ENCODE measurements around the gene CDH4.

Gene CDH4

GRCh38 chr20:61730631-61731362 lies 478.7 kb downstream of the CDH4 start:
- H3K4me1 Mint-ChIP-seq (ENCODE audit: low read depth): no peaks in the 10 kb centered on the region
- no peaks in the 10 kb centered on the region for H3K9me3 Mint-ChIP-seq
- no peaks in the 10 kb centered on the region for H3K36me3 Mint-ChIP-seq (ENCODE audit: low read depth)
- H3K27me3 Mint-ChIP-seq (ENCODE audit: low read depth): peaks cover 3% of the 10 kb centered on the region
- no peak overlapping the region for H3K27ac Mint-ChIP-seq
- H3K4me3 Mint-ChIP-seq: no peak overlapping the region

- H3K27me3 Mint-ChIP-seq (ENCODE audit: low read depth): peaks cover 3% of the 10 kb centered on the region
- no peaks in the 10 kb centered on the region for H3K4me1 Mint-ChIP-seq (ENCODE audit: low read depth)
- H3K9me3 Mint-ChIP-seq: no peaks in the 10 kb centered on the region
- no peaks in the 10 kb centered on the region for H3K36me3 Mint-ChIP-seq (ENCODE audit: low read depth)
- H3K27ac Mint-ChIP-seq: no peak overlapping the region
- no peak overlapping the region for H3K4me3 Mint-ChIP-seq
These were observed 479.5 kb downstream of the CDH4 start for GRCh38 chr20:61731363-61732181.

DNA sequence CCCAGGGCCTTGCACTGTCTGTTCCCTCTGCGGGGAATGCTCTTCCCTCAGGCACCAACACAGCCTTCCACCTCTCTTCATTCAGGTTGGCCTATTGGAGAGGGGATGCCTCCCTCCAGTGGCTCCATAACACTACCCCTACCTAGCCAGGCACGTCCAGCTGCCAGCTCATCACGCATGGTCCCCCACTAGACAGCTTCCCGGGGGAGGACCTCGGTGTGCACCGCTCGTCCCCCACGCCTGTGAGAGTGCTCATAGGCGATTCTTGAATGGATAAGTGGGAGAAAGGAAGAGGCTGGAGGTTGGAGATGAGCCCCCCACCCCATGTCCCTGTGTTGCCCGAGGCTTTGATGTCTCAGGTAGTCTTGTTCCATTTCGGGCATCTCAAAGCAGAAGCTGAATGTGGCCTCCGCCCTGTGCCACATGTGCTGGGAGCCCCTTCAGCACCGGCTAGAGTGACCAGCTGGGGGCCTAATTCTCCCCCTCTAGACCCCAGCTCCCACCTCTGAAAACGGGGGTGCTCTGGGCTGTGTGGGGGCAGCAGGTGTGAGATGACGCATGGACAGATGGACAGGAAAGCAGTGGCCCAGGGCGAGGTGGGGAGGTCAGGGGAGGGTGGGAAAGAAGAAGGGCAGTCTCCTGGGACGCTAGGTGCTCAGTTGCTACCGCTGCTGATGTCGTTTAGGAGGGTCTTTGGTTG lies 480.6 kb downstream of the CDH4 start:
- H3K27me3 Mint-ChIP-seq (ENCODE audit: low read depth): peaks cover 3% of the 10 kb centered on the region
- no peak overlapping the region for H3K4me3 Mint-ChIP-seq
- no peaks in the 10 kb centered on the region for H3K9me3 Mint-ChIP-seq
- H3K36me3 Mint-ChIP-seq (ENCODE audit: low read depth): no peaks in the 10 kb centered on the region
- H3K27ac Mint-ChIP-seq: no peak overlapping the region
- no peaks in the 10 kb centered on the region for H3K4me1 Mint-ChIP-seq (ENCODE audit: low read depth)

- Mint-ChIP-seq H3K4me3 (no peak overlapping the region), H3K36me3 (ENCODE audit: low read depth) (no peaks in the 10 kb centered on the region), H3K9me3 (no peaks in the 10 kb centered on the region), H3K4me1 (ENCODE audit: low read depth) (no peaks in the 10 kb centered on the region), H3K27ac (no peak overlapping the region), H3K27me3 (ENCODE audit: low read depth) (peaks cover 3% of the 10 kb centered on the region)
These were observed 481.2 kb downstream of the CDH4 start for GRCh38 chr20:61733216-61733615.

DNA sequence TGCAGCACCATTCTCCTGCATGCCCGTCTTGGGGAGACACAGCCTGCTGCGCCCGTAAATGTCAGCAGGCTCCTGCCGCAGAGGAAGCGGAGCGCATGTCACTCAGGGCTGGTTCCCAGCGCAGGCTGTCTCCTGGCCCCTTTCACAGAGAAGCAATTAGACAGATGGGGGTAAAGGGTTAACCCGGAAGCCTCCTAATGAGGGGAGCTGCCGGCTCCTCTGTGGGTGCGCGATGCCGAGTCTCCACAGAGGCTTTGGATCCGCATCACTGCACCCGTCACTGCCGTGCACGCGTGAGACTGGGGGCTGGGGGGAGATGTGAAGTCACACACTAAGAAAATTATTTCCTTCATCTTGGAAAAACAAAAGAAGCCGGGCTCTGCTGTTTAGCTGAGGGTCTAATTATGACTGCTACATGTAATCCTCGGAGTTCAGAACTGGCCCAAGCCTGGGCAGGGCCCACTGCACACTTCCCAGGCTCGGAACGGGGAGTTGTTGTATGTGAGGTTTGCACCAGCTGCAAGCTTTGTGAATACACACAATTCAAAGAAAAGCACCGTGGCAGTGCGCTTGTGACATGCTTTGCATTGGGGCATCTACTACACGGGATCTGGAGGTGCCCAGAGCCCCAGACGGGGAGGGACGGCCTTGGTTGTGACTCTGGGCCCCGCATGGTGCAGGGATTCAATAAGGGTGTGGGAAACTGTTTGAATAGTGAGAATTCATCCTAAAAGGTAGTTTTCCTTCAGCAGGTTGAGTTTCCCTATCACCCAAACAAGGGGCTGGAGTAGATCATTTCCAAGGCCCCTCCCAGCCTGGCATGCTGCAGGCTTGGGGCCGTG lies 482.1 kb downstream of the CDH4 start:
- no peaks in the 10 kb centered on the region for H3K4me1 Mint-ChIP-seq (ENCODE audit: low read depth)
- H3K27ac Mint-ChIP-seq: no peak overlapping the region
- H3K27me3 Mint-ChIP-seq (ENCODE audit: low read depth): peaks cover 3% of the 10 kb centered on the region
- no peaks in the 10 kb centered on the region for H3K9me3 Mint-ChIP-seq
- no peak overlapping the region for H3K4me3 Mint-ChIP-seq
- no peaks in the 10 kb centered on the region for H3K36me3 Mint-ChIP-seq (ENCODE audit: low read depth)

- Mint-ChIP-seq H3K4me3 (no peak overlapping the region), H3K27ac (no peak overlapping the region), H3K4me1 (ENCODE audit: low read depth) (no peaks in the 10 kb centered on the region), H3K9me3 (no peaks in the 10 kb centered on the region), H3K36me3 (ENCODE audit: low read depth) (no peaks in the 10 kb centered on the region), H3K27me3 (ENCODE audit: low read depth) (peaks cover 3% of the 10 kb centered on the region)
These were observed 482.9 kb downstream of the CDH4 start for GRCh38 chr20:61734733-61735502.

- Mint-ChIP-seq H3K4me3 (no peak overlapping the region), H3K36me3 (ENCODE audit: low read depth) (no peaks in the 10 kb centered on the region), H3K27ac (no peak overlapping the region), H3K9me3 (no peaks in the 10 kb centered on the region), H3K27me3 (ENCODE audit: low read depth) (peaks cover 3% of the 10 kb centered on the region), H3K4me1 (ENCODE audit: low read depth) (no peaks in the 10 kb centered on the region)
These were observed 483.4 kb downstream of the CDH4 start for GRCh38 chr20:61735503-61735785.

GRCh38 chr20:61736001-61736635 lies 484.1 kb downstream of the CDH4 start:
- H3K4me1 Mint-ChIP-seq (ENCODE audit: low read depth): no peaks in the 10 kb centered on the region
- H3K36me3 Mint-ChIP-seq (ENCODE audit: low read depth): no peaks in the 10 kb centered on the region
- peaks cover 3% of the 10 kb centered on the region for H3K27me3 Mint-ChIP-seq (ENCODE audit: low read depth)
- no peak overlapping the region for H3K4me3 Mint-ChIP-seq
- H3K9me3 Mint-ChIP-seq: no peaks in the 10 kb centered on the region
- no peak overlapping the region for H3K27ac Mint-ChIP-seq

DNA sequence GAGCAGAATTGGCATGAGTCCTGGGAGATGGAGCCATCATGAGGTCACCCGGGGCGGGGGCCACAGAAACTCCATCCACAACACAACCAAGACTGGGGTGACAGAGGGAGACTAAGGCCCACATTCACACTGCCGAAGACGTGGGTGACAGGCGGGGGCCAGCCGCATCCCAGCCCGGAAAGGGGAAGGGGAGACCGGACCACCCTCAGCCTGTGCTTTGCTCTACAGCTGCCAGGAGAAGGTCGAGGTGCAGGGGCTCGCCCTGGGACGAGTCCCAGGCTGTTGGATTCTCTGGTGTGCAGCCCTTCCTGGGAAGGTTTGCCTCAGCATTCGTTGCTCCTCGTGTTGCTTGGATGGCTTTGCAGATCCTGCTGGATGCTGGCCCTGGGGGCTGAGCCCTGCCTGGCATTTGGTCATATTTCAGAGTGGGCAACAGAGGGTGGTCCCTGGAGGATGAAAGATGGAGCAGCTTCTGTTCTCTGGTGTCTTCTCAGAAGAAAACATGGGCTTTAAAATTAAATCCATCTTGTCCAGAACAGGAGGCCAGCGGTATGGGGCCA lies 484.8 kb downstream of the CDH4 start:
- Mint-ChIP-seq H3K4me1 (ENCODE audit: low read depth) (no peaks in the 10 kb centered on the region), H3K27me3 (ENCODE audit: low read depth) (peaks cover 3% of the 10 kb centered on the region), H3K9me3 (no peaks in the 10 kb centered on the region), H3K27ac (no peak overlapping the region), H3K36me3 (ENCODE audit: low read depth) (no peaks in the 10 kb centered on the region), H3K4me3 (no peak overlapping the region)

DNA sequence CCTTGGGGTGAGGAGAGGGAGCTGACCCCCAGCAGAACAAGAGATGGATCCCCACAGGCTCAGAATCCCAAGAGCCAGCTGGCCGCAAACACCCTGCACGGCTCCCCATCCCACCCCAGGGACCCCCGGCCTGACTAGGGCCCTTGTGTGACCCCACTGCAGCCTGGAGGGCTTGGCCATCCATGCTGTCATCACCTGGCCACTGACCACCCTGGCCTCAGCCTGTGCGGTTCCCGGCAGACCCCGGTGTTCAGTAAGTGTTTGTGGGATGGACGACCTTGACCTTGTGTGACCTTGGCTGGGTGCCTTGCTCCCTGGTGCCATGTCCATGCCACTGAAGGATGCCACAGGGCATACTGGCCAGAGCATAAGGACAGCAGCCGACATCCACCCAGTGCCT lies 485.3 kb downstream of the CDH4 start:
- no peaks in the 10 kb centered on the region for H3K36me3 Mint-ChIP-seq (ENCODE audit: low read depth)
- no peaks in the 10 kb centered on the region for H3K4me1 Mint-ChIP-seq (ENCODE audit: low read depth)
- H3K4me3 Mint-ChIP-seq: no peak overlapping the region
- peaks cover 3% of the 10 kb centered on the region for H3K27me3 Mint-ChIP-seq (ENCODE audit: low read depth)
- H3K9me3 Mint-ChIP-seq: no peaks in the 10 kb centered on the region
- no peak overlapping the region for H3K27ac Mint-ChIP-seq

DNA sequence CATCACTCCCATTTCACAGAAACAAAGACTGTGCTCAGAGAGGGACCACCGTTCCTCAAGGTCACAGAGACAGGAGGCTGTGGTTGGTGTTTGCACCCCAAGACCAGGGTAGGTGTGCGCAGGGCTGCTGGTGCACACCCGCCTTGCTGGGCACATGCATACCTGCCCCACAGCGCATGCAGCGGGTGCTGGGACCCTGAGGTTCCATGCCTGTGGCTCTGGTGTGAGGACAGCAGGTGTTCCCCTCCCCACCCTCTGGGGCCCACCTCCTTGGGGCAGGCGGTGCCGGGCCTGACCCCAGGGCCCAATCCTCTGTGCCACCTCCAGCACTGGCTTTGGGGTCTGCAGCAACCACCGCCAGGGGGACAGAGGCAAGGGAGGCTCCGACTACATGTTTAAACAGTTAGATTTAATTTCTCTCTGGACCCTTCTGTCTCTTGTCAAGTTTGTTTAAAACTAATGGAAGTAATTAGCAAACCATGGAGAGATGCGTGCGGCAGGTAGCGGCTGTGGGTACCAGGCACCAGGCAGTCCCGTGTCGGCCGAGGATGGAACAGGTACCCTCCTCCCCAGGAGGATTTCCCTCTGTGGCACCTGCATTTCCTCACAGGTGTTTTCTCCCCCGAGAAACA lies 485.9 kb downstream of the CDH4 start:
- H3K9me3 Mint-ChIP-seq: no peaks in the 10 kb centered on the region
- H3K27me3 Mint-ChIP-seq (ENCODE audit: low read depth): peaks cover 3% of the 10 kb centered on the region
- no peaks in the 10 kb centered on the region for H3K4me1 Mint-ChIP-seq (ENCODE audit: low read depth)
- H3K36me3 Mint-ChIP-seq (ENCODE audit: low read depth): no peaks in the 10 kb centered on the region
- H3K4me3 Mint-ChIP-seq: no peak overlapping the region
- no peak overlapping the region for H3K27ac Mint-ChIP-seq

DNA sequence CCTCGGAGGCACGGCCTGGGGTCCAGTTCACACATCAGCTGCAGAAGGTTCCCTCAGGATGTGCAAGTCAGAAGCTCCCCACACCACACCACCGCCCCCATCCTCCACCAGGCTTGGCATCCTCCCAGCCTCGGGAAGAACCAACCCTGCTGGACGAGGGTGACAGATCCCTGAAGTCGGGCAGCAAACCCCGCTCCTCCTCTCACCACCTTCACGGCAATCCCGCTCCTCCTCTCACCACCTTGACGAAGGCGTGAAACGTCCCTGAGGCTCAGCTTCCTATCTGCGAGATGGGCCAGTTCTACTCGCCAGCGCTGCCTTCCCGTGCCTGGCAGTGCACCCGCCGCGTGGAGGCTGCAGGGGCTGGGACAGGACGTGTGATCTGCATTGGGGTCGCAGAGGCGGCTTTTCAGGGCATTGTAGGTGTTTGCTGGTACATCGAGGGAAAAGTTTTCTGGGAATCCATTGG lies 486.6 kb downstream of the CDH4 start:
- Mint-ChIP-seq H3K27ac (no peak overlapping the region), H3K27me3 (ENCODE audit: low read depth) (peaks cover 3% of the 10 kb centered on the region), H3K9me3 (no peaks in the 10 kb centered on the region), H3K36me3 (ENCODE audit: low read depth) (no peaks in the 10 kb centered on the region), H3K4me1 (ENCODE audit: low read depth) (no peaks in the 10 kb centered on the region), H3K4me3 (no peak overlapping the region)
